Measurements from ENCODE around the gene SDC3. TPM values are rescaled to one million over a fixed set of nuclear protein-coding genes. Genes with fewer than 3 reads are reported as not detected.

Gene SDC3
- polyA plus RNA-seq, 12 donors: 31.6 to 130 (median 43.9) TPM

GRCh38 chr1:30823627-30823968 lies 85.0 kb downstream of the SDC3 start:
- no peak for DNase-seq

- DNase-seq: no peak
These were observed 85.5 kb downstream of the SDC3 start for GRCh38 chr1:30822966-30823581.

GRCh38 chr1:30822006-30822405 lies 86.6 kb downstream of the SDC3 start:
- no peak for DNase-seq

GRCh38 chr1:30820299-30820698 lies 88.3 kb downstream of the SDC3 start:
- DNase-seq: peak; percentile 53

Other genes with a start within 250 kb of the SDC3 start
- 1 to 10 TPM in 8 of 12 donors, under 1 TPM in 2, not detected in 2; 0.61 to 1.7 (median 1.1) TPM for gene MATN1, start 185.2 kb downstream of the SDC3 start, polyA plus RNA-seq (ENCODE audit: insufficient read length in 12 of 12)
- 10 to 100 TPM in 11 of 12 donors, not detected in 1; 12.4 to 51.7 (median 17.1) TPM for gene LAPTM5, start 151.0 kb downstream of the SDC3 start, polyA plus RNA-seq (ENCODE audit: insufficient read length in 12 of 12)
- gene PUM1, start 157.0 kb upstream of the SDC3 start, polyA plus RNA-seq (ENCODE audit: insufficient read length in 12 of 12): 10 to 100 TPM in 11 of 12 donors, not detected in 1; 54.4 to 83.6 (median 64.3) TPM